CD4-positive, alpha-beta T cell (primary cell): ENCODE measurements around the gene ARL8B. TPM values are rescaled to one million over a fixed set of nuclear protein-coding genes. Genes with fewer than 3 reads are reported as not detected.

Experiments used
- ATAC-seq: fragments of 200-7000 bp; cut with Tn5 transposase; one replicate; pipeline ENCODE4 v1.10.0; 2022; ENCODE audit warnings: mild to moderate bottlenecking; ENCODE audit not compliant: poor library complexity
- CTCF ChIA-PET: fragments of 350-600 bp; sonication (Branson Sonifier 250); formaldehyde crosslinking; loops from one replicate; lab custom pipeline; 2021; ENCODE audit warnings: antibody characterized with exemption, inconsistent platforms; lab: Charles Lee
- POLR2A ChIA-PET: fragments of 350-600 bp; sonication (Branson Sonifier 250); formaldehyde crosslinking; loops from one replicate; lab custom pipeline; 2021; ENCODE audit warnings: antibody characterized with exemption, inconsistent platforms; lab: Charles Lee
- DNase-seq, 14 experiments: peaks; one replicate each; pipeline ENCODE4 v3.0.0-alpha.2; 2013 to 2020; ENCODE audit warnings: mixed read lengths in 2 of 14
- H3K27ac ChIP-seq, 2 donors: one replicate each; pipeline versions ENCODE4 v1.5.1 to v1.7.0; 2013; ENCODE audit warnings: low read length in 2 of 2, low read depth in 1 of 2, mild to moderate bottlenecking in 1 of 2
- H3K27me3 ChIP-seq, 2 experiments: 1 replicate in 1 of 2; 2 replicates in 1 of 2; pipeline versions ENCODE4 v1.6.1 to v1.7.0; 2013; ENCODE audit warnings: low read length in 2 of 2, control low read depth in 1 of 2, mild to moderate bottlenecking in 1 of 2, moderate library complexity in 1 of 2; ENCODE audit not compliant: insufficient read depth in 2 of 2, control insufficient read depth in 1 of 2
- H3K36me3 ChIP-seq: one replicate; pipeline ENCODE4 v1.6.1; 2013; ENCODE audit warnings: low read length, control low read depth; ENCODE audit not compliant: insufficient read depth
- H3K4me1 ChIP-seq: one replicate; pipeline ENCODE4 v1.6.1; 2013; ENCODE audit warnings: low read length, control low read depth; ENCODE audit not compliant: insufficient read depth
- H3K4me3 ChIP-seq: one replicate; pipeline ENCODE4 v1.5.1; 2013; ENCODE audit warnings: mild to moderate bottlenecking, low read length, moderate library complexity
- H3K9me3 ChIP-seq, 2 experiments: 1 replicate in 1 of 2; 2 replicates in 1 of 2; pipeline versions ENCODE4 v1.6.1 to v1.7.0; 2013; ENCODE audit warnings: low read length in 2 of 2, mild to moderate bottlenecking in 2 of 2, control low read depth in 1 of 2, moderate library complexity in 1 of 2; ENCODE audit not compliant: control insufficient read depth in 1 of 2, insufficient read depth in 1 of 2
- H3K27ac Mint-ChIP-seq: one replicate; pipeline ENCODE4 v1.8.0; 2020; ENCODE audit warnings: mixed read lengths
- H3K27me3 Mint-ChIP-seq: one replicate; pipeline ENCODE4 v1.8.0; 2021; ENCODE audit warnings: mixed read lengths
- H3K36me3 Mint-ChIP-seq: one replicate; pipeline ENCODE4 v1.8.0; 2021; ENCODE audit warnings: low read depth, mixed read lengths
- H3K4me1 Mint-ChIP-seq: one replicate; pipeline ENCODE4 v1.8.0; 2021; ENCODE audit warnings: low read depth, mixed read lengths
- H3K4me3 Mint-ChIP-seq: one replicate; pipeline ENCODE4 v1.8.0; 2020; ENCODE audit warnings: mild to moderate bottlenecking, mixed read lengths
- H3K9me3 Mint-ChIP-seq: one replicate; pipeline ENCODE4 v1.8.0; 2020; ENCODE audit warnings: mixed read lengths
- intact Hi-C, 2 experiments: fragments of 100-400 bp; cut with DNase I in 1 of 2; cut with micrococcal nuclease in 1 of 2; formaldehyde crosslinking; loops; one replicate each; pipeline versions ENCODE4 v1.15.1 to v1.9.0; 2023 to 2025; cut with DNase I, micrococcal nuclease
- total RNA-seq, 174 experiments: library from RNA in 2 of 174; stranded (reverse) in 2 of 174; gene quantifications; one replicate each; pipeline ENCODE4 v1.2.3 and lab custom pipeline; 2021 to 2026
- TF ChIP-seq, protein P1 (sequence below): fragments of 200-600 bp; IDR thresholded peaks from one replicate; pipeline ENCODE4 v1.8.0; 2022; ENCODE audit warnings: antibody characterized with exemption, mild to moderate bottlenecking

The ARL8B gene
- total RNA-seq, 2 experiments from 2014 or later = 48.5 to 49.7 TPM

DNA sequence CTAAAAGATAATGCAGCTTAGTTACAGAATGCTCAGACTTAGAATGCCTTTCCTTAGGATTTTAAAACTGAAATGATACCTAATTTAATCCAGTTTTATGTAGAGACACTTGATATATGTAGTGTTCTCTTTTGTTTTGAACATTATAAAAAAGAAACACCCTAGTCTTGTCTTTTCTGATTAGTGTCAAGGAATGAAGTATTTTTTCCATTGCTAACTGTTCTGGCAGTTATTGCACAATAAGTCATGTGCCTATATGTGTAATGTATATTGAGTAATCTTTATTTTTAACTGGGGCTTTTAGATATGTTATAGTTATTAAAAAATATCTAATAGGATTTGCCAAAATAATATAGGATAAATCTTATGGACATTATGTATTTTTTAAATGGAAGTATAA lies 4.5 kb downstream of the ARL8B start:
- CTCF ChIA-PET = interaction anchor here (3.5 kb wide), 1 partner anchor 10 kb away, joined by 10 read pairs; no protein-coding TSS in a partner anchor
- H3K4me1 Mint-ChIP-seq = peaks cover 76% of the 10 kb centered on the region
- POLR2A ChIA-PET = interaction anchor here (1.4 to 2.0 kb wide), 2 partner anchors 60 to 62 kb away, joined by 3 to 9 read pairs; no protein-coding TSS in a partner anchor
- peaks cover 36% of the 10 kb centered on the region for H3K4me1 ChIP-seq
- peak overlapping the region; percentile 15 for H3K27ac Mint-ChIP-seq
- no peaks in the 10 kb centered on the region for H3K36me3 ChIP-seq
- no peaks in the 10 kb centered on the region for H3K27me3 ChIP-seq
- H3K9me3 ChIP-seq = no peaks in the 10 kb centered on the region
- DNase-seq (peak in 1 of 14 experiments; percentile 20), ATAC-seq (no peak)
- no peaks in the 10 kb centered on the region for H3K27me3 Mint-ChIP-seq
- H3K27ac ChIP-seq = no peak overlapping the region
- no peak overlapping the region for H3K4me3 ChIP-seq
- no peak overlapping the region for H3K4me3 Mint-ChIP-seq
- TF ChIP-seq, protein P1, sequence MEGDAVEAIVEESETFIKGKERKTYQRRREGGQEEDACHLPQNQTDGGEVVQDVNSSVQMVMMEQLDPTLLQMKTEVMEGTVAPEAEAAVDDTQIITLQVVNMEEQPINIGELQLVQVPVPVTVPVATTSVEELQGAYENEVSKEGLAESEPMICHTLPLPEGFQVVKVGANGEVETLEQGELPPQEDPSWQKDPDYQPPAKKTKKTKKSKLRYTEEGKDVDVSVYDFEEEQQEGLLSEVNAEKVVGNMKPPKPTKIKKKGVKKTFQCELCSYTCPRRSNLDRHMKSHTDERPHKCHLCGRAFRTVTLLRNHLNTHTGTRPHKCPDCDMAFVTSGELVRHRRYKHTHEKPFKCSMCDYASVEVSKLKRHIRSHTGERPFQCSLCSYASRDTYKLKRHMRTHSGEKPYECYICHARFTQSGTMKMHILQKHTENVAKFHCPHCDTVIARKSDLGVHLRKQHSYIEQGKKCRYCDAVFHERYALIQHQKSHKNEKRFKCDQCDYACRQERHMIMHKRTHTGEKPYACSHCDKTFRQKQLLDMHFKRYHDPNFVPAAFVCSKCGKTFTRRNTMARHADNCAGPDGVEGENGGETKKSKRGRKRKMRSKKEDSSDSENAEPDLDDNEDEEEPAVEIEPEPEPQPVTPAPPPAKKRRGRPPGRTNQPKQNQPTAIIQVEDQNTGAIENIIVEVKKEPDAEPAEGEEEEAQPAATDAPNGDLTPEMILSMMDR = no peak
- no peaks in the 10 kb centered on the region for H3K9me3 Mint-ChIP-seq
- intact Hi-C loops = loop anchor here in 1 of 2 experiments (10.0 kb wide), 1 partner anchor 662 kb away; the partner anchor contains the start of gene SUMF1
- H3K36me3 Mint-ChIP-seq = peaks cover 51% of the 10 kb centered on the region

DNA sequence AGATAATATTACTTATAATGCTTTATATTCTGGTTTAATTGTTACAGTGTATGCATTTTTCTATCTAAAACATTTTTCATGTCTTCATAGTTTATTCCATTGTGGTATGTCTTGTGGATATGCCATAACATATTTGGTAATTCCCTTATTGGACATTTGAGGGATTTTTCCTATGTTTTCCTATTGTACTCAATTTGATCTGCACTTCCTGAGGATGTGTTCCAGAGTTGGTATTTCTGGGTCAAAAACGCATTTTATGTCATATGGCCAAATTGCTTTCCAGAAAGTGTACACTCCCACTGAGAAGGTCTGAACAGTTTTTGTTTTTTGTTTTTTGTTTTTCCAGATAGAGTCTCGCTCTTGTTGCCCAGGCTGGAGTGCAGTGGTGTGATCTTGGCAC lies 6.8 kb downstream of the ARL8B start:
- Histone ChIP-seq H3K4me1 (peaks cover 25% of the 10 kb centered on the region), H3K27ac (no peak overlapping the region), H3K4me3 (no peak overlapping the region), H3K36me3 (peaks cover 3% of the 10 kb centered on the region), H3K9me3 (no peaks in the 10 kb centered on the region), H3K27me3 (no peaks in the 10 kb centered on the region)
- ChIA-PET CTCF (no interaction called here), POLR2A (no interaction called here)
- DNase-seq (no peak), ATAC-seq (no peak)
- Mint-ChIP-seq H3K4me1 (peaks cover 80% of the 10 kb centered on the region), H3K27ac (peak overlapping the region; percentile 49), H3K36me3 (peaks cover 45% of the 10 kb centered on the region), H3K27me3 (no peaks in the 10 kb centered on the region), H3K4me3 (no peak overlapping the region), H3K9me3 (no peaks in the 10 kb centered on the region)
- TF ChIP-seq, protein P1 = no peak
- intact Hi-C loops = loop anchor here in 1 of 2 experiments (10.0 kb wide), 1 partner anchor 664 kb away; the partner anchor contains the start of gene SUMF1

DNA sequence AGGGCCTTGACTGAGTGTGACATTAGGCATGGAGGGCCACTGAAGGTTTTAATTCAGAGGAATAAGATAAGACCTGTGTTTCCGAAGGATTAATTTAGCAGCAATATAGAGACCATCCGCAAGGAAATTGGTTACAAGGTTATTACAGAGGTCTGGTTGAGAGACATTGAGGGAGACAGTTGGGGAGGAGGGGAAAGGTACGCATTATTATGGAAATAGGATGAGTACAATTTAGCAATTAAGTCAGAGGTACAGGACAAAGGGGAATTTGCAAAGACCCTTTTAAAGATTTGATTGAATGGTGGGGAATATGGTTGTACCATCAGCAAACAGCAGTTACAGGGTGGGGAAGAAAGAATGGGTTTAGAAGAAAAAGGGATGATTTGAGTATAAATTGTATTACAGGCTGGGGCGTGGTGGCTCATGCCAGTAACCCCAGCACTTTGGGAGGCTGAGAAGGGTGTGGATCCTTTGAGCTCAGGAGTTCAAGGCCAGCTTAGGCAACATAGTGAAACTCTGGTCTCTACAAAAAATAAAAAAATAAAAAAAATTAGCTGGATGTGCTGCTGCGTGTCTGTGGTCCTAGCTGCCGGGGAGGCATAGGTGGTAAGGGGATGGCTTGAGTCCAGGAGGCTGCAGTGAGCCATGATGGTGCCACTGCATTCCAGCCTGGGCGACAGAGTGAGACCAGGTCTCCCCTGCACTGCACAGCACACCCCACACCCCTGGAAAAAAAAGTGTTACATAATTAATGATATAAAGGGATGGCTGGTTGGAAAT lies 11.3 kb downstream of the ARL8B start:
- TF ChIP-seq, protein P1 = no peak
- Histone ChIP-seq H3K27me3 (no peaks in the 10 kb centered on the region), H3K36me3 (peaks cover 3% of the 10 kb centered on the region), H3K27ac (peak overlapping the region in 1 of 2 donors; percentile 7), H3K4me1 (peaks cover 23% of the 10 kb centered on the region), H3K9me3 (no peaks in the 10 kb centered on the region), H3K4me3 (no peak overlapping the region)
- Mint-ChIP-seq H3K27ac (peak overlapping the region; percentile 81), H3K4me1 (peaks cover 71% of the 10 kb centered on the region), H3K9me3 (no peaks in the 10 kb centered on the region), H3K4me3 (no peak overlapping the region), H3K27me3 (no peaks in the 10 kb centered on the region), H3K36me3 (peaks cover 27% of the 10 kb centered on the region)
- CTCF ChIA-PET = no interaction called here
- POLR2A ChIA-PET = no interaction called here
- intact Hi-C loops = loop anchor here in 1 of 2 experiments (5.0 to 10.0 kb wide), 2 partner anchors 89 to 291 kb away; no protein-coding TSS in a partner anchor
- no peak for ATAC-seq
- DNase-seq = no peak
